Peyer's patch (tissue), 4 donors: ENCODE data around the gene ITGB7.

ENCODE experiments used
- CTCF ChIP-seq, 6 experiments: fragments of 450-650 bp in 4 of 6; fragments of 200-600 bp in 2 of 6; sonication (generic) in 1 of 6; IDR thresholded peaks; one replicate each; pipeline ENCODE4 v1.5.1; 2017 to 2019; ENCODE audit warnings: antibody characterized with exemption in 6 of 6, mild to moderate bottlenecking in 3 of 6, moderate library complexity in 1 of 6
- POLR2A ChIP-seq, 2 donors: fragments of 450-650 bp; IDR thresholded peaks; one replicate each; pipeline ENCODE4 v1.5.1; 2017; ENCODE audit warnings: antibody characterized with exemption in 2 of 2, mild to moderate bottlenecking in 2 of 2, moderate library complexity in 2 of 2

GRCh38 chr12:53235742-53236442 lies 28.8 kb upstream of the ITGB7 start:
- no peak for TF ChIP-seq CTCF (IDR thresholded peaks at IDR 0.05)
- no peak for TF ChIP-seq POLR2A (IDR thresholded peaks at IDR 0.05)
